HCT116 (cell line): ENCODE measurements around the gene C15orf40.

Source experiments
- EGR1 ChIP-seq: IDR thresholded peaks from 2 replicates; pipeline ENCODE4 v1.6.1; 2012; ENCODE audit warnings: low read depth
- EZH2 ChIP-seq: fragments of 200-600 bp; sonication (generic); IDR thresholded peaks from 2 replicates; pipeline ENCODE4 v1.6.1; 2017; ENCODE audit warnings: antibody characterized with exemption, mixed run types
- SIN3A ChIP-seq: IDR thresholded peaks from 2 replicates; pipeline ENCODE4 v1.6.1; 2012; ENCODE audit warnings: low read depth
- ZNF274 ChIP-seq: fragments of 200-500 bp; sonication (Bioruptor generic); IDR thresholded peaks from 2 replicates; pipeline ENCODE4 v1.6.1; 2014; ENCODE audit warnings: mild to moderate bottlenecking, low read depth, low read length, inconsistent platforms
- TF ChIP-seq, protein P1 (sequence below), 3 experiments: fragments of 200-600 bp in 1 of 3; sonication (generic) in 1 of 3; IDR thresholded peaks in 2 of 3; conservative IDR thresholded peaks in 1 of 3; 2 replicates each; pipeline ENCODE4 v1.5.1; 2012 to 2017; ENCODE audit warnings: low read depth in 2 of 3, low read length in 2 of 3, antibody characterized with exemption in 1 of 3, borderline replicate concordance in 1 of 3, control low read depth in 1 of 3, mild to moderate bottlenecking in 1 of 3, mixed read lengths in 1 of 3, mixed run types in 1 of 3, moderate library complexity in 1 of 3; ENCODE audit not compliant: insufficient read depth in 1 of 3
- TF ChIP-seq, protein P2 (sequence below): IDR thresholded peaks from 2 replicates; pipeline ENCODE4 v1.6.1; 2012; ENCODE audit warnings: low read depth

DNA sequence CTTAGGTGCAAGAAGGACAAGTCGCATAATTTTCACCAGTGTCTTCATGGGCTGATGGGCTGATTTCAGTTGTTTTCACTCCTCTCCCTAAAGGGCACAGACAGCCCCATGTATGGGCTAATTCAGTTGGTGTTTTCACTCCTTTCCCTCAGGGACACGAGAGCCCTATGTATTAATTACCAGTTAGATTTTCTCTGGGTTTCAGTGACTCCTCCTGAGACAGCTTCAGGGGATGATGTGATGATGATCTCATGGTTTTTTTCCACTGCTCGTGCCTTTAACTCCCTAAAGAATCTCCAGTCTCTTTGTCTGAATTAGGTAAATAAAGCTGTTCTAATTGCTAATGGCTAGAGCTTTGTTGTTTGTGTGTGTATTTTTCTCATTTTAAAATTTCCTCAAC lies 15.5 kb downstream of the C15orf40 start:
- TF ChIP-seq EGR1: no peak
- TF ChIP-seq, protein P1, sequence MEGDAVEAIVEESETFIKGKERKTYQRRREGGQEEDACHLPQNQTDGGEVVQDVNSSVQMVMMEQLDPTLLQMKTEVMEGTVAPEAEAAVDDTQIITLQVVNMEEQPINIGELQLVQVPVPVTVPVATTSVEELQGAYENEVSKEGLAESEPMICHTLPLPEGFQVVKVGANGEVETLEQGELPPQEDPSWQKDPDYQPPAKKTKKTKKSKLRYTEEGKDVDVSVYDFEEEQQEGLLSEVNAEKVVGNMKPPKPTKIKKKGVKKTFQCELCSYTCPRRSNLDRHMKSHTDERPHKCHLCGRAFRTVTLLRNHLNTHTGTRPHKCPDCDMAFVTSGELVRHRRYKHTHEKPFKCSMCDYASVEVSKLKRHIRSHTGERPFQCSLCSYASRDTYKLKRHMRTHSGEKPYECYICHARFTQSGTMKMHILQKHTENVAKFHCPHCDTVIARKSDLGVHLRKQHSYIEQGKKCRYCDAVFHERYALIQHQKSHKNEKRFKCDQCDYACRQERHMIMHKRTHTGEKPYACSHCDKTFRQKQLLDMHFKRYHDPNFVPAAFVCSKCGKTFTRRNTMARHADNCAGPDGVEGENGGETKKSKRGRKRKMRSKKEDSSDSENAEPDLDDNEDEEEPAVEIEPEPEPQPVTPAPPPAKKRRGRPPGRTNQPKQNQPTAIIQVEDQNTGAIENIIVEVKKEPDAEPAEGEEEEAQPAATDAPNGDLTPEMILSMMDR (IDR thresholded peaks at IDR 0.05 in 2 of 3, conservative IDR thresholded peaks at IDR 0.05 in 1 of 3; ENCODE audit: borderline replicate concordance in 1 of 3, insufficient read depth in 1 of 3, low read depth in 2 of 3, low read length in 2 of 3): no peak
- no peak for TF ChIP-seq SIN3A
- no peak for TF ChIP-seq ZNF274
- no peak for TF ChIP-seq EZH2
- TF ChIP-seq, protein P2, sequence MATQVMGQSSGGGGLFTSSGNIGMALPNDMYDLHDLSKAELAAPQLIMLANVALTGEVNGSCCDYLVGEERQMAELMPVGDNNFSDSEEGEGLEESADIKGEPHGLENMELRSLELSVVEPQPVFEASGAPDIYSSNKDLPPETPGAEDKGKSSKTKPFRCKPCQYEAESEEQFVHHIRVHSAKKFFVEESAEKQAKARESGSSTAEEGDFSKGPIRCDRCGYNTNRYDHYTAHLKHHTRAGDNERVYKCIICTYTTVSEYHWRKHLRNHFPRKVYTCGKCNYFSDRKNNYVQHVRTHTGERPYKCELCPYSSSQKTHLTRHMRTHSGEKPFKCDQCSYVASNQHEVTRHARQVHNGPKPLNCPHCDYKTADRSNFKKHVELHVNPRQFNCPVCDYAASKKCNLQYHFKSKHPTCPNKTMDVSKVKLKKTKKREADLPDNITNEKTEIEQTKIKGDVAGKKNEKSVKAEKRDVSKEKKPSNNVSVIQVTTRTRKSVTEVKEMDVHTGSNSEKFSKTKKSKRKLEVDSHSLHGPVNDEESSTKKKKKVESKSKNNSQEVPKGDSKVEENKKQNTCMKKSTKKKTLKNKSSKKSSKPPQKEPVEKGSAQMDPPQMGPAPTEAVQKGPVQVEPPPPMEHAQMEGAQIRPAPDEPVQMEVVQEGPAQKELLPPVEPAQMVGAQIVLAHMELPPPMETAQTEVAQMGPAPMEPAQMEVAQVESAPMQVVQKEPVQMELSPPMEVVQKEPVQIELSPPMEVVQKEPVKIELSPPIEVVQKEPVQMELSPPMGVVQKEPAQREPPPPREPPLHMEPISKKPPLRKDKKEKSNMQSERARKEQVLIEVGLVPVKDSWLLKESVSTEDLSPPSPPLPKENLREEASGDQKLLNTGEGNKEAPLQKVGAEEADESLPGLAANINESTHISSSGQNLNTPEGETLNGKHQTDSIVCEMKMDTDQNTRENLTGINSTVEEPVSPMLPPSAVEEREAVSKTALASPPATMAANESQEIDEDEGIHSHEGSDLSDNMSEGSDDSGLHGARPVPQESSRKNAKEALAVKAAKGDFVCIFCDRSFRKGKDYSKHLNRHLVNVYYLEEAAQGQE: no peak
